HCT116 (cell line): ENCODE data around the gene NHSL2. TPM values are rescaled to one million over a fixed set of nuclear protein-coding genes. Genes with fewer than 3 reads are reported as not detected.

Source experiments
- ATAC-seq: fragments of 200-7000 bp; cut with Tn5 transposase; 2 replicates; pipeline ENCODE4 v1.9.1; 2020; ENCODE audit warnings: mild to moderate bottlenecking, moderate library complexity
- BruUV-seq: library from RNA; stranded (reverse); fragments of 400-500 nt; replicated peaks from 2 replicates; lab custom pipeline; 2021; lab: Mats Ljungman, UMichigan
- CTCF ChIA-PET: fragments of 300-600 bp; sonication (Branson Sonifier 250); formaldehyde crosslinking; loops from one replicate; lab custom pipeline; 2021; ENCODE audit warnings: antibody characterized with exemption; lab: Charles Lee
- POLR2A ChIA-PET: fragments of 300-600, 350-600 bp; sonication (Branson Sonifier 250); formaldehyde crosslinking; loops from one replicate; lab custom pipeline; 2021; ENCODE audit warnings: antibody characterized with exemption; lab: Charles Lee
- RAD21 ChIA-PET, 2 experiments: fragments of 300-600 bp; sonication (Branson Sonifier 250); formaldehyde crosslinking; loops; one replicate each; lab custom pipeline; 2023; ENCODE audit warnings: low total read pairs in 2 of 2; ENCODE audit not compliant: uncharacterized antibody in 2 of 2, unreplicated experiment in 2 of 2, low non-redundant PET in 1 of 2; lab: Charles Lee
- DNase-seq: peaks from one replicate; pipeline ENCODE4 v3.0.0-alpha.2; 2010; ENCODE audit warnings: low read depth, low spot score
- H2AFZ ChIP-seq: fragments of 200-600 bp; shearing (Covaris generic), sonication (generic); 2 replicates; pipeline ENCODE4 v1.6.1; 2017; ENCODE audit warnings: low read depth, mixed run types, mixed read lengths, antibody characterized with exemption, low read length; ENCODE audit not compliant: poor library complexity, severe bottlenecking
- H3K27ac ChIP-seq: 2 replicates; pipeline ENCODE4 v1.5.1; 2012; ENCODE audit warnings: low read depth, low read length
- H3K27me3 ChIP-seq: fragments of 200-600 bp; sonication (generic); 2 replicates; pipeline ENCODE4 v1.6.1; 2016; ENCODE audit warnings: mixed run types, low read length, mixed read lengths; ENCODE audit not compliant: insufficient read depth
- H3K36me3 ChIP-seq, 2 experiments: fragments of 200-500 bp in 1 of 2; fragments of 200-600 bp in 1 of 2; sonication (Bioruptor generic) in 1 of 2; sonication (generic) in 1 of 2; 2 replicates each; pipeline versions ENCODE4 v1.5.1 to v1.6.1; 2014 to 2016; ENCODE audit warnings: low read length in 2 of 2, inconsistent platforms in 1 of 2, mixed read lengths in 1 of 2, mixed run types in 1 of 2; ENCODE audit not compliant: insufficient read depth in 2 of 2, control insufficient read depth in 1 of 2
- H3K4me1 ChIP-seq, 2 experiments: fragments of 200-600 bp in 1 of 2; sonication (generic) in 1 of 2; 2 replicates each; pipeline versions ENCODE4 v1.5.1 to v1.6.1; 2012 to 2017; ENCODE audit warnings: low read length in 2 of 2, inconsistent platforms in 1 of 2, mild to moderate bottlenecking in 1 of 2, mixed read lengths in 1 of 2, mixed run types in 1 of 2, moderate library complexity in 1 of 2; ENCODE audit not compliant: insufficient read depth in 2 of 2, control insufficient read depth in 1 of 2
- H3K4me2 ChIP-seq: fragments of 200-600 bp; sonication (generic); 2 replicates; pipeline ENCODE4 v1.6.1; 2017; ENCODE audit warnings: mixed run types, low read length, mixed read lengths
- H3K4me3 ChIP-seq, 2 experiments: fragments of 200-600 bp in 1 of 2; sonication (generic) in 1 of 2; replicated peaks in 1 of 2; 2 replicates each; pipeline ENCODE4 v1.5.1; 2011 to 2016; ENCODE audit warnings: low read length in 2 of 2, control low read depth in 1 of 2, low read depth in 1 of 2, mild to moderate bottlenecking in 1 of 2, mixed read lengths in 1 of 2, mixed run types in 1 of 2
- H3K79me2 ChIP-seq: fragments of 200-600 bp; sonication (generic); 2 replicates; pipeline ENCODE4 v1.6.1; 2017; ENCODE audit warnings: mild to moderate bottlenecking, mixed run types, low read length, moderate library complexity, mixed read lengths; ENCODE audit not compliant: insufficient read depth
- H3K9ac ChIP-seq: fragments of 200-600 bp; sonication (generic); 2 replicates; pipeline ENCODE4 v1.6.1; 2016; ENCODE audit warnings: low read length, mixed read lengths
- H3K9me2 ChIP-seq: fragments of 200-600 bp; sonication (generic), shearing (Covaris generic); 2 replicates; pipeline ENCODE4 v1.6.1; 2017; ENCODE audit warnings: mixed run types, mild to moderate bottlenecking, moderate library complexity; ENCODE audit not compliant: insufficient read depth
- H3K9me3 ChIP-seq, 2 experiments: fragments of 200-500 bp in 1 of 2; fragments of 200-600 bp in 1 of 2; sonication (Bioruptor generic) in 1 of 2; sonication (generic) in 1 of 2; 2 replicates each; pipeline ENCODE4 v1.6.1; 2014 to 2017; ENCODE audit warnings: low read length in 2 of 2, mixed read lengths in 2 of 2, inconsistent platforms in 1 of 2, low read depth in 1 of 2, mild to moderate bottlenecking in 1 of 2, mixed run types in 1 of 2, moderate library complexity in 1 of 2; ENCODE audit not compliant: control insufficient read depth in 1 of 2, insufficient read depth in 1 of 2
- H4K20me1 ChIP-seq: fragments of 200-600 bp; sonication (generic), shearing (Covaris generic); 2 replicates; pipeline ENCODE4 v1.6.1; 2017; ENCODE audit warnings: mixed run types, mild to moderate bottlenecking, moderate library complexity; ENCODE audit not compliant: insufficient read depth
- CBX3 ChIP-seq: IDR thresholded peaks from 2 replicates; pipeline ENCODE4 v1.6.1; 2012; ENCODE audit warnings: low read depth
- CEBPB ChIP-seq: IDR thresholded peaks from 2 replicates; pipeline ENCODE4 v1.6.1; 2012; ENCODE audit warnings: low read depth
- EGR1 ChIP-seq: IDR thresholded peaks from 2 replicates; pipeline ENCODE4 v1.6.1; 2012; ENCODE audit warnings: low read depth
- ELF1 ChIP-seq: IDR thresholded peaks from 2 replicates; pipeline ENCODE4 v1.6.1; 2012; ENCODE audit warnings: low read depth, borderline replicate concordance
- EZH2 ChIP-seq: fragments of 200-600 bp; sonication (generic); IDR thresholded peaks from 2 replicates; pipeline ENCODE4 v1.6.1; 2017; ENCODE audit warnings: antibody characterized with exemption, mixed run types
- FOSL1 ChIP-seq: IDR thresholded peaks from 2 replicates; pipeline ENCODE4 v1.6.1; 2012; ENCODE audit warnings: low read depth
- JUND ChIP-seq: IDR thresholded peaks from 2 replicates; pipeline ENCODE4 v1.6.1; 2012
- POLR2A ChIP-seq: IDR thresholded peaks from 2 replicates; pipeline ENCODE4 v1.7.0; 2011; ENCODE audit warnings: borderline replicate concordance; ENCODE audit not compliant: insufficient read depth, insufficient read length; ENCODE audit errors: extremely low read depth
- POLR2AphosphoS5 ChIP-seq: IDR thresholded peaks from 2 replicates; pipeline ENCODE4 v1.6.1; 2011; ENCODE audit warnings: mild to moderate bottlenecking, low read depth, low read length, moderate library complexity
- RAD21 ChIP-seq: IDR thresholded peaks from 2 replicates; pipeline ENCODE4 v1.6.1; 2012; ENCODE audit warnings: low read depth, mild to moderate bottlenecking
- SIN3A ChIP-seq: IDR thresholded peaks from 2 replicates; pipeline ENCODE4 v1.6.1; 2012; ENCODE audit warnings: low read depth
- SRF ChIP-seq: IDR thresholded peaks from 2 replicates; pipeline ENCODE4 v1.6.1; 2012; ENCODE audit warnings: low read depth
- TCF7L2 ChIP-seq: IDR thresholded peaks from 2 replicates; pipeline ENCODE4 v1.7.0; 2011; ENCODE audit warnings: borderline replicate concordance, inconsistent platforms; ENCODE audit not compliant: insufficient read depth, insufficient read length; ENCODE audit errors: extremely low read depth
- YY1 ChIP-seq: IDR thresholded peaks from 2 replicates; pipeline ENCODE4 v1.6.1; 2011; ENCODE audit warnings: low read length, low read depth, moderate library complexity, mild to moderate bottlenecking; ENCODE audit not compliant: insufficient replicate concordance; ENCODE audit errors: extremely low read depth
- ZFX ChIP-seq: fragments of 450-650 bp; IDR thresholded peaks from 2 replicates; pipeline ENCODE4 v1.6.1; 2017
- ZNF274 ChIP-seq: fragments of 200-500 bp; sonication (Bioruptor generic); IDR thresholded peaks from 2 replicates; pipeline ENCODE4 v1.6.1; 2014; ENCODE audit warnings: mild to moderate bottlenecking, low read depth, low read length, inconsistent platforms
- intact Hi-C: fragments of 100-400 bp; cut with micrococcal nuclease; formaldehyde crosslinking; loops from 2 replicates; pipeline ENCODE4 v1.10.0; 2022
- total RNA-seq: library from RNA; stranded (reverse); gene quantifications from one replicate; pipeline ENCODE4 v1.2.1, GENCODE V29; 2021; ENCODE audit not compliant: unreplicated experiment
- TF ChIP-seq, protein P1 (sequence below): IDR thresholded peaks from 2 replicates; pipeline ENCODE4 v1.6.1; 2012

Gene NHSL2
- total RNA-seq, 1 experiment from 2014 or later, result 0.22 TPM

DNA sequence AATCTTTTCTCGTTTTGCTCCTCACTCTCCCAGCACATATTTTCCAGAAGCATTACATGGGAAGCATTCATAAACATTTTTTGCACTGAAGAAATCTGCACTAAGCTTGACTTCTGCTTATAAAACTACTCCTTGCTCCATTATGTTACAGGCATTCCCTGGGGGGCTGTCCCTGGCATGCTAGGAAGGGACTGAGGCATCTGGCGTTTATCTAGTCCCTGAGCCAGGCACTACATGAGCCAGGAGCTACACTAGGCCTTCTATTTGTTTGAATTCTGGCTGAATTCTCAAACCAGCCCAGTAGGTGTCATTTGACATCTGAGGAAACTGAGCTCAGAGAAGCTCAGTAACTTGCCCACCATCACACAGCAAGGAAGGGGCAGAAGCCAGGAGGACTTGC, 43.3 kb downstream of the NHSL2 start:
- Histone ChIP-seq H3K27ac (no peak overlapping the region), H3K9me3 (no peaks in the 10 kb centered on the region), H3K27me3 (no peaks in the 10 kb centered on the region), H3K9ac (no peak overlapping the region), H3K4me3 (no peak overlapping the region), H2AFZ (no peak overlapping the region), H3K79me2 (no peaks in the 10 kb centered on the region), H3K4me2 (no peak overlapping the region), H3K36me3 (no peaks in the 10 kb centered on the region), H4K20me1 (no peaks in the 10 kb centered on the region), H3K9me2 (no peaks in the 10 kb centered on the region), H3K4me1 (no peaks in the 10 kb centered on the region)
- ATAC-seq (no peak), DNase-seq (no peak)
- intact Hi-C loops, result no loop called here
- no TSS peak for BruUV-seq
- no peak for TF ChIP-seq EGR1
- TF ChIP-seq CBX3, result no peak
- TF ChIP-seq JUND, result no peak
- no peak for TF ChIP-seq POLR2AphosphoS5
- TF ChIP-seq EZH2, result no peak
- no peak for TF ChIP-seq RAD21
- TF ChIP-seq FOSL1, result no peak
- ChIA-PET POLR2A (no interaction called here), CTCF (no interaction called here), RAD21 (no interaction called here)

DNA sequence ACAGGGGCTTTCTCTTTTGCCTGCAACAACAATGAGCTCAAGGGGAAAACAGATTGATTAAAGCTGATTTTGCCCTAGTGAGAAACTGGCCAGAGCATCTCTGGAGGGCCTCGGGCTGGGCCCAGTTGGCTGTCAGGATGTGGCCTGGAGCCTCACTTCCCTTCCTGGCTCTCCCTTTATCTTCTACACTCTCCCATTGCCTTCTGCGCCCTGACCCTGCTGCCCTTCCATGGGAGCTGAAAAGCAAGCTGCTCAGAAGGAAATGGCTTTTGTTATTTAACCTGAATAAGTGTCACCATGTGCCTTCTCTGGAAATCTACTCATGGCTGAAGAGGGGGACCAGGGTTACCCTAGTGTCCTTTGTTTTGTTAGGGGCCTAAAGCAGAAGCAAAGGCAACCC, 43.8 kb downstream of the NHSL2 start:
- no peak for TF ChIP-seq POLR2A
- no peak for TF ChIP-seq EGR1
- no peak for TF ChIP-seq ZNF274
- no peak for TF ChIP-seq CEBPB
- TF ChIP-seq ELF1, result no peak
- TF ChIP-seq FOSL1, result no peak
- no peak for TF ChIP-seq SIN3A
- TF ChIP-seq, protein P1, sequence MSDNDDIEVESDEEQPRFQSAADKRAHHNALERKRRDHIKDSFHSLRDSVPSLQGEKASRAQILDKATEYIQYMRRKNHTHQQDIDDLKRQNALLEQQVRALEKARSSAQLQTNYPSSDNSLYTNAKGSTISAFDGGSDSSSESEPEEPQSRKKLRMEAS, result no peak
- TF ChIP-seq EZH2, result no peak
- TF ChIP-seq YY1, result no peak
- TF ChIP-seq RAD21, result no peak
- no peak for TF ChIP-seq ZFX
- no peak for TF ChIP-seq POLR2AphosphoS5
- no peak for TF ChIP-seq SRF
- TF ChIP-seq TCF7L2, result no peak
- Histone ChIP-seq H3K9me2 (no peaks in the 10 kb centered on the region), H3K9me3 (no peaks in the 10 kb centered on the region), H2AFZ (no peak overlapping the region), H3K27ac (no peak overlapping the region), H3K4me3 (no peak overlapping the region), H4K20me1 (no peaks in the 10 kb centered on the region), H3K4me2 (no peak overlapping the region), H3K4me1 (no peaks in the 10 kb centered on the region), H3K36me3 (no peaks in the 10 kb centered on the region), H3K79me2 (no peaks in the 10 kb centered on the region), H3K9ac (no peak overlapping the region), H3K27me3 (no peaks in the 10 kb centered on the region)
- DNase-seq, result no peak
- RAD21 ChIA-PET, result no interaction called here
- no peak for ATAC-seq
- CTCF ChIA-PET, result no interaction called here
- POLR2A ChIA-PET, result no interaction called here
- intact Hi-C loops, result no loop called here
- no TSS peak for BruUV-seq
